ENCODE measurements around the gene BTBD18. TPM values are rescaled to one million over a fixed set of nuclear protein-coding genes. Genes with fewer than 3 reads are reported as not detected.

The BTBD18 gene
- total RNA-seq, 1 experiment from 2014 or later: 0.09 TPM

GRCh38 chr11:57787920-57788702, 36.5 kb upstream of the BTBD18 start:
- peaks cover 61% of the 10 kb centered on the region for H3K4me1 Mint-ChIP-seq
- H3K4me3 Mint-ChIP-seq: peak overlapping the region; percentile 17; the same call in 1 of the 2 replicates
- H3K36me3 Mint-ChIP-seq: peaks cover 12% of the 10 kb centered on the region
- DNase-seq (ENCODE audit: low spot score): peak; percentile 31
- ChIA-PET POLR2A (interaction anchor here (1.0 to 1.6 kb wide), 3 partner anchors 9 to 47 kb away, joined by 3 to 5 read pairs (median 3); partner anchors contain the start of gene SELENOH), CTCF (interaction anchor here (1.7 to 3.9 kb wide), 3 partner anchors 9 to 37 kb away, joined by 5 to 17 read pairs (median 14); partner anchors contain the start of gene BTBD18)
- H3K27ac Mint-ChIP-seq: peak overlapping the region; percentile 81
- TF ChIP-seq JAZF1 (CRISPR knock-in tag; IDR thresholded peaks at IDR 0.05) (no peak), CDX4 (CRISPR knock-in tag; IDR thresholded peaks at IDR 0.05; ENCODE audit: borderline replicate concordance) (no peak), ZNF263 (CRISPR knock-in tag; IDR thresholded peaks at IDR 0.05; ENCODE audit: low read depth) (no peak), ZNF532 (CRISPR knock-in tag; IDR thresholded peaks at IDR 0.05; ENCODE audit: borderline replicate concordance) (no peak), SOX15 (CRISPR knock-in tag; IDR thresholded peaks at IDR 0.05) (no peak), NFE2L1 (CRISPR knock-in tag; IDR thresholded peaks at IDR 0.05) (no peak)
- TF ChIP-seq, protein P1, sequence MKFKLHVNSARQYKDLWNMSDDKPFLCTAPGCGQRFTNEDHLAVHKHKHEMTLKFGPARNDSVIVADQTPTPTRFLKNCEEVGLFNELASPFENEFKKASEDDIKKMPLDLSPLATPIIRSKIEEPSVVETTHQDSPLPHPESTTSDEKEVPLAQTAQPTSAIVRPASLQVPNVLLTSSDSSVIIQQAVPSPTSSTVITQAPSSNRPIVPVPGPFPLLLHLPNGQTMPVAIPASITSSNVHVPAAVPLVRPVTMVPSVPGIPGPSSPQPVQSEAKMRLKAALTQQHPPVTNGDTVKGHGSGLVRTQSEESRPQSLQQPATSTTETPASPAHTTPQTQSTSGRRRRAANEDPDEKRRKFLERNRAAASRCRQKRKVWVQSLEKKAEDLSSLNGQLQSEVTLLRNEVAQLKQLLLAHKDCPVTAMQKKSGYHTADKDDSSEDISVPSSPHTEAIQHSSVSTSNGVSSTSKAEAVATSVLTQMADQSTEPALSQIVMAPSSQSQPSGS (CRISPR knock-in tag; IDR thresholded peaks at IDR 0.05; ENCODE audit: borderline replicate concordance, low read depth): no peak
- H3K9me3 Mint-ChIP-seq: no peaks in the 10 kb centered on the region
- no peaks in the 10 kb centered on the region for H3K27me3 Mint-ChIP-seq (ENCODE audit: low read depth)
- ATAC-seq: peak; percentile 77

- peaks cover 64% of the 10 kb centered on the region for H3K4me1 Mint-ChIP-seq
- CTCF ChIA-PET: interaction anchor here (3.2 to 3.9 kb wide), 2 partner anchors 13 to 36 kb away, joined by 14 to 17 read pairs; partner anchors contain the start of gene BTBD18
- TF ChIP-seq ZNF671 (CRISPR knock-in tag; IDR thresholded peaks at IDR 0.05) (no peak), IRF2 (CRISPR knock-in tag; IDR thresholded peaks at IDR 0.05; ENCODE audit: borderline replicate concordance, low read depth) (no peak), ERG (CRISPR knock-in tag; IDR thresholded peaks at IDR 0.05) (no peak), STAT6 (CRISPR knock-in tag; conservative IDR thresholded peaks at IDR 0.05; ENCODE audit: low read depth) (no peak), ESRRA (CRISPR knock-in tag; IDR thresholded peaks at IDR 0.05; ENCODE audit: borderline replicate concordance) (no peak), KAT7 (CRISPR knock-in tag; IDR thresholded peaks at IDR 0.05; ENCODE audit: borderline replicate concordance) (no peak), ZNF232 (CRISPR knock-in tag; IDR thresholded peaks at IDR 0.05) (no peak), TCF7 (CRISPR knock-in tag; IDR thresholded peaks at IDR 0.05; ENCODE audit: low read depth) (no peak), SOX15 (CRISPR knock-in tag; IDR thresholded peaks at IDR 0.05) (no peak)
- TF ChIP-seq, protein P2, sequence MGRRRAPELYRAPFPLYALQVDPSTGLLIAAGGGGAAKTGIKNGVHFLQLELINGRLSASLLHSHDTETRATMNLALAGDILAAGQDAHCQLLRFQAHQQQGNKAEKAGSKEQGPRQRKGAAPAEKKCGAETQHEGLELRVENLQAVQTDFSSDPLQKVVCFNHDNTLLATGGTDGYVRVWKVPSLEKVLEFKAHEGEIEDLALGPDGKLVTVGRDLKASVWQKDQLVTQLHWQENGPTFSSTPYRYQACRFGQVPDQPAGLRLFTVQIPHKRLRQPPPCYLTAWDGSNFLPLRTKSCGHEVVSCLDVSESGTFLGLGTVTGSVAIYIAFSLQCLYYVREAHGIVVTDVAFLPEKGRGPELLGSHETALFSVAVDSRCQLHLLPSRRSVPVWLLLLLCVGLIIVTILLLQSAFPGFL (CRISPR knock-in tag; IDR thresholded peaks at IDR 0.05; ENCODE audit: borderline replicate concordance): no peak
- TF ChIP-seq, protein P3, sequence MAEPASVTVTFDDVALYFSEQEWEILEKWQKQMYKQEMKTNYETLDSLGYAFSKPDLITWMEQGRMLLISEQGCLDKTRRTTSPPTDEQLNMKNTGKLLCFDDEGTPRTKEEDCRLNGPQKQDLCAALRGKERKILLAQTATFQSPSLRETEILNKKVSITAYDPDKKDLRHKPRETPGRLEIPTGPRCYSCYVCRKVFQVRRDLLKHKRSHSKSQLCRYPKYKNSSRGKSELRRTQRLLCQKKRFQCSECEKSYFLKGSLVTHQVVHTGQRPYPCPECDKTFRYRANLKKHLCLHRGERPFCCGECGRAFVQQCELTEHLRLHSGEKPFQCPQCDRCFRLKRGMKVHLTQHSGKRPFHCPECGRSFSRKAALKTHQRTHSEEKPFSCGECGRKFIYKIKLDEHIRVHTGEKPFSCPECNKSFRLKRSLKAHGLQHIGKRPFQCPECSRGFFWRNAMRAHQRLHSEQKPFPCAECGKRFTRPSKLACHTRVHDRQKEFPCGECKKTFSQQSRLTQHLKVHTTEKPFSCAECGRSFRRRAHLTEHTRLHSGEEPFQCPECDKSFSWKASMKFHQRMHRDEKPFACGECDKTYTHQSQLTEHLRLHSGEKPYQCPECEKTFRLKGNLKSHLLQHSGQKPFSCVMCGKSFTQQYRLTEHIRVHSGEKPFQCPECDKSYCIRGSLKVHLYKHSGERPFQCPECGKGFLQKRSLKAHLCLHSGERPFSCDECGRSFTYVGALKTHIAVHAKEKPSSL (CRISPR knock-in tag; conservative IDR thresholded peaks at IDR 0.05): no peak
These were observed 35.5 kb upstream of the BTBD18 start for GRCh38 chr11:57787006-57787604.

More at GRCh38 chr11:57787006-57787604, 35.5 kb upstream of the BTBD18 start:
- Mint-ChIP-seq H3K4me3 (no peak overlapping the region), H3K9me3 (no peaks in the 10 kb centered on the region), H3K27me3 (ENCODE audit: low read depth) (no peaks in the 10 kb centered on the region), H3K36me3 (peaks cover 10% of the 10 kb centered on the region), H3K27ac (peak overlapping the region; percentile 62)
- POLR2A ChIA-PET: interaction anchor here (1.6 kb wide), 1 partner anchor 9 kb away, joined by 5 read pairs; no protein-coding TSS in a partner anchor
- no peak for DNase-seq (ENCODE audit: low spot score)
- no peak for ATAC-seq
